Kidney epithelial cell (primary cell): ENCODE data around the gene SYTL3. TPM values are rescaled to one million over a fixed set of nuclear protein-coding genes. Genes with fewer than 3 reads are reported as not detected.

Source experiments
- DNase-seq: peaks from one replicate; pipeline ENCODE4 v3.0.0-alpha.2; 2010; ENCODE audit warnings: low read depth
- H3K27me3 ChIP-seq: 2 replicates; pipeline ENCODE4 v1.6.0; 2011; ENCODE audit warnings: low read length; ENCODE audit not compliant: control insufficient read depth, insufficient read depth
- H3K36me3 ChIP-seq: 2 replicates; pipeline ENCODE4 v1.5.1; 2011; ENCODE audit warnings: low read length; ENCODE audit not compliant: control insufficient read depth, insufficient read depth
- H3K4me3 ChIP-seq: 2 replicates; pipeline ENCODE4 v1.5.1; 2011; ENCODE audit warnings: low read depth, mild to moderate bottlenecking, control low read depth, low read length
- total RNA-seq: library from RNA; depleted of rRNA; stranded (reverse); fragments of >200 nt; gene quantifications from 2 replicates; pipeline ENCODE4 v1.2.3, GENCODE V29; 2015
- TF ChIP-seq, protein P1 (sequence below): IDR thresholded peaks from 2 replicates; pipeline ENCODE4 v1.5.1; 2011; ENCODE audit warnings: mild to moderate bottlenecking, moderate library complexity, low read length, control low read depth, inconsistent platforms; ENCODE audit not compliant: insufficient read depth, poor library complexity, severe bottlenecking

SYTL3 gene
- total RNA-seq, 1 donor from 2014 or later: 3.6 TPM

DNA sequence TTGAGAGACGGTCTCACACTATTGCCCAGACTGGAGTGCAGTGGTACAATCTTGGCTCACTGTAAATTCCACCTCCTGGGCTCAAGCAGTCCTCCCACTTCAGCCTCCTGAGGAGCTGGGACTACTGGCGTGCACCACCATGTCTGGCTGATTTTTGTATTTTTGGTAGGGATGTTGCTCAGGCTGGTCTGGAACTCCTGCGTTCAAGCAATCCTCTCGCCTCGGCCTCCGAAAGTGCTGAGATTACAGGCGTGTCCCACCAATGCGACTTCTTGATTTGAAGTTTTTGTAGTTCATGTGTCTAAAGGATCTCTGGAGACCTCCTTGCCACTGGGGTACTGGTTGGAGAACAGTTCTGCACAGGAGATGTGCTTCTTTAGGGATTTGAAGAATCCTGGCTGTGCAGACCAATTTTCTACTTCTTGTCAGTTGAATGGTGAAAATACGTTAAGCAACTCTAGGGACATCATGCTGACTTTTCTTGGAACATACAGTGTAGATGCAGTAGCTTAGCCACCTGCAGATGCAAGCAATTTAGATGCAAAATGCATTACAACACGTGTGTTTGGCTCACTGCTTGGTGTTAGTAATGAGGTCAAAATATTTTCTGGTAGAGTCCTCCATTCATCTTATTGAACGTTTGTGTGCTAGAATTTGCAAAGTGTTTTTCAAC is 28.2 kb downstream of the SYTL3 start:
- TF ChIP-seq, protein P1, sequence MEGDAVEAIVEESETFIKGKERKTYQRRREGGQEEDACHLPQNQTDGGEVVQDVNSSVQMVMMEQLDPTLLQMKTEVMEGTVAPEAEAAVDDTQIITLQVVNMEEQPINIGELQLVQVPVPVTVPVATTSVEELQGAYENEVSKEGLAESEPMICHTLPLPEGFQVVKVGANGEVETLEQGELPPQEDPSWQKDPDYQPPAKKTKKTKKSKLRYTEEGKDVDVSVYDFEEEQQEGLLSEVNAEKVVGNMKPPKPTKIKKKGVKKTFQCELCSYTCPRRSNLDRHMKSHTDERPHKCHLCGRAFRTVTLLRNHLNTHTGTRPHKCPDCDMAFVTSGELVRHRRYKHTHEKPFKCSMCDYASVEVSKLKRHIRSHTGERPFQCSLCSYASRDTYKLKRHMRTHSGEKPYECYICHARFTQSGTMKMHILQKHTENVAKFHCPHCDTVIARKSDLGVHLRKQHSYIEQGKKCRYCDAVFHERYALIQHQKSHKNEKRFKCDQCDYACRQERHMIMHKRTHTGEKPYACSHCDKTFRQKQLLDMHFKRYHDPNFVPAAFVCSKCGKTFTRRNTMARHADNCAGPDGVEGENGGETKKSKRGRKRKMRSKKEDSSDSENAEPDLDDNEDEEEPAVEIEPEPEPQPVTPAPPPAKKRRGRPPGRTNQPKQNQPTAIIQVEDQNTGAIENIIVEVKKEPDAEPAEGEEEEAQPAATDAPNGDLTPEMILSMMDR: no peak
- no peak for DNase-seq
- no peak overlapping the region for H3K4me3 ChIP-seq
- H3K36me3 ChIP-seq: no peaks in the 10 kb centered on the region
- H3K27me3 ChIP-seq: no peaks in the 10 kb centered on the region

GRCh38 chr6:158680015-158680414 is 30.2 kb downstream of the SYTL3 start:
- Histone ChIP-seq H3K27me3 (no peaks in the 10 kb centered on the region), H3K36me3 (no peaks in the 10 kb centered on the region), H3K4me3 (no peak overlapping the region)
- DNase-seq: no peak
- TF ChIP-seq, protein P1: no peak

DNA sequence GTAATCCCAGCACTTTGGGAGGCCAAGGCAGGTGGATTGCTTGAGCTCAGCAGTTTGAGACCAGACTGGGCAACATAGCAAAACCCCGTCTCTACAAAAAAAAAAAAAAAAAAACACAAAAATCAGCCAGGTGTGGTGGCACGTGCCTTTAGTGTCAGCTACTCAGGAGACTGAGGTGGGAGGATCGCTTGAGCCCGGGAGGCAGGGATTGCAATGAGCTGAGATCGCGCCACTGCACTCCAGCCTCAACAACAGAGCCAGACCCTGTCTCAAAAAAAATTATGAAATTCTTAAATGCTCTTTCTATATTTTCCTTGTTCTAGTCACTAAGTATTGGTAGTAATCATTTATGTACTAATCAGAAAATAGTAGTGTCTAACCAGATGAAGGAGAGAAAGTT is 30.6 kb downstream of the SYTL3 start:
- Histone ChIP-seq H3K36me3 (no peaks in the 10 kb centered on the region), H3K27me3 (no peaks in the 10 kb centered on the region), H3K4me3 (no peak overlapping the region)
- no peak for DNase-seq
- TF ChIP-seq, protein P1: no peak

GRCh38 chr6:158684311-158684710 is 34.5 kb downstream of the SYTL3 start:
- Histone ChIP-seq H3K4me3 (no peak overlapping the region), H3K36me3 (no peaks in the 10 kb centered on the region), H3K27me3 (no peaks in the 10 kb centered on the region)
- no peak for DNase-seq
- TF ChIP-seq, protein P1: no peak

GRCh38 chr6:158684745-158685324 is 35.0 kb downstream of the SYTL3 start:
- Histone ChIP-seq H3K27me3 (no peaks in the 10 kb centered on the region), H3K36me3 (no peaks in the 10 kb centered on the region), H3K4me3 (no peak overlapping the region)
- TF ChIP-seq, protein P1: no peak
- DNase-seq: no peak

DNA sequence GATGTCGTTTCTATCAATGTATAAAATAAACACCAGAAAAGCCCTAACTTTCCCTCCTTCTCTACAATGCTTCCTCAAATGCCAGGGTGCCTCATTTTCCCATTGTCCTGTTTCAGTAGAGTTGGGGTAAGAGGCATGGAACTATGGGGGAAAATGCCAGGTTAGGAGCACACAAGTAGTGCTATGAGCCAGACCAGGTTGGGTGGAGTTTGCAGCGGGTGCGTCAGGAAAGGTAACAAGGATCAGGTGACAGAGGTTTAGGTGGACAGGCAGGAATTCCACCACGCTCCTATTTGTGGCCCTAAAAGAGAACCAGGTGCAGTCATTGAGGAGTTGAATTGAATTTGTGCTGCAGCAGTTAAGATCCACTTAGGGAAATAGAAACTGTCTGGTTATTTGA is 36.5 kb downstream of the SYTL3 start:
- no peaks in the 10 kb centered on the region for H3K27me3 ChIP-seq
- no peak overlapping the region for H3K4me3 ChIP-seq
- no peaks in the 10 kb centered on the region for H3K36me3 ChIP-seq
- TF ChIP-seq, protein P1: no peak
- no peak for DNase-seq
